T-helper 2 cell (primary cell): ENCODE data around the gene CIRBP.

Source experiments
- DNase-seq, 5 experiments: peaks; one replicate each; pipeline versions ENCODE4 v3.0.0 to v3.0.0-alpha.2; 2012 to 2022

The CIRBP gene

GRCh38 chr19:1230783-1231489 is 38.2 kb upstream of the CIRBP start:
- DNase-seq = no peak

GRCh38 chr19:1231729-1232637 is 37.1 kb upstream of the CIRBP start:
- DNase-seq = no peak

- DNase-seq = no peak
Measured at GRCh38 chr19:1232652-1233072, 36.5 kb upstream of the CIRBP start.

GRCh38 chr19:1233115-1233667 is 35.9 kb upstream of the CIRBP start:
- no peak for DNase-seq

- DNase-seq = no peak
Measured at GRCh38 chr19:1234051-1234954, 34.8 kb upstream of the CIRBP start.

GRCh38 chr19:1234955-1235380 is 34.2 kb upstream of the CIRBP start:
- DNase-seq = no peak

GRCh38 chr19:1235625-1236538 is 33.2 kb upstream of the CIRBP start:
- no peak for DNase-seq

- DNase-seq = no peak
Measured at GRCh38 chr19:1236576-1236975, 32.6 kb upstream of the CIRBP start.

GRCh38 chr19:1237027-1237659 is 32.0 kb upstream of the CIRBP start:
- DNase-seq = no peak

GRCh38 chr19:1237754-1238368 is 31.3 kb upstream of the CIRBP start, which contains the start of gene CBARP:
CBARP (minus strand) TSS chr19:1238005; CDS start chr19:1236100, 1,905 bp downstream.
- no peak for DNase-seq

GRCh38 chr19:1238369-1239303 is 30.5 kb upstream of the CIRBP start:
- DNase-seq = no peak

- no peak for DNase-seq
Measured at GRCh38 chr19:1239420-1239795, 29.7 kb upstream of the CIRBP start.

- DNase-seq = peak; percentile 89 to 94 (median 93)
Measured at GRCh38 chr19:1239796-1240737, 29.1 kb upstream of the CIRBP start.

GRCh38 chr19:1240925-1241324 is 28.2 kb upstream of the CIRBP start:
- DNase-seq = no peak

GRCh38 chr19:1241417-1242095 is 27.6 kb upstream of the CIRBP start, which contains the start of gene ATP5F1D:
ATP5F1D (plus strand) TSS chr19:1241751; CDS start chr19:1241851, 100 bp downstream.
- DNase-seq = peak; percentile 74 to 96 (median 87)

GRCh38 chr19:1243768-1244692 is 25.1 kb upstream of the CIRBP start:
- peak; percentile 66 to 85 (median 77) for DNase-seq
